ENCODE results near the gene LRFN4.

DNA sequence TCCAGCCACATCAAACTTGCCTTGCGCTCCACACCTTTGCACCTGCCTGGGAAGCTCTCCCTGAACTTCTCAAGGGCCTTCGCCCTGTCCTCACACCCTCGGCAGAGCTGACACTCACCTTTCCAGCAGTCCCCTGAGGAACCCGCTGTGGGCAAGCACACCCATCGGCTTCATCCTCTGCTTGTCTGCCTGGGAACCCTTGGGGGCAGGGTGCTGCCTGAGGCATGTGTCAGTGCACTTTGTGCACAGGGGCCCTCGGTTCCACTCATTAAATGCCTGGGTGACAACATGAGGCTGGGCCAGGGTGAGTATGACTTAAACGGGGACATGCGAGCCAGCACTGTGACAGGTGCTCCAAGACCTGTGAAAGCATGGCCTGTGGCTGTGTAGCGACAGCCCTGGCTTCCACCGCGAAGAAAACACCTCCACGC, 2.6 kb upstream of the LRFN4 start:
- TF ChIP-seq POLR2AphosphoS5 (IDR thresholded peaks at IDR 0.05) (no peak), POLR2A (IDR thresholded peaks at IDR 0.05) (no peak)
